HG02759 (cell line): ENCODE measurements around the gene BCL11A.

Experiments used
- ATAC-seq: cut with Tn5 transposase; IDR thresholded peaks from one replicate; pipeline ENCODE4 v1.9.1; 2021; ENCODE audit warnings: mild to moderate bottlenecking, moderate library complexity; ENCODE audit not compliant: unreplicated experiment

The BCL11A gene

DNA sequence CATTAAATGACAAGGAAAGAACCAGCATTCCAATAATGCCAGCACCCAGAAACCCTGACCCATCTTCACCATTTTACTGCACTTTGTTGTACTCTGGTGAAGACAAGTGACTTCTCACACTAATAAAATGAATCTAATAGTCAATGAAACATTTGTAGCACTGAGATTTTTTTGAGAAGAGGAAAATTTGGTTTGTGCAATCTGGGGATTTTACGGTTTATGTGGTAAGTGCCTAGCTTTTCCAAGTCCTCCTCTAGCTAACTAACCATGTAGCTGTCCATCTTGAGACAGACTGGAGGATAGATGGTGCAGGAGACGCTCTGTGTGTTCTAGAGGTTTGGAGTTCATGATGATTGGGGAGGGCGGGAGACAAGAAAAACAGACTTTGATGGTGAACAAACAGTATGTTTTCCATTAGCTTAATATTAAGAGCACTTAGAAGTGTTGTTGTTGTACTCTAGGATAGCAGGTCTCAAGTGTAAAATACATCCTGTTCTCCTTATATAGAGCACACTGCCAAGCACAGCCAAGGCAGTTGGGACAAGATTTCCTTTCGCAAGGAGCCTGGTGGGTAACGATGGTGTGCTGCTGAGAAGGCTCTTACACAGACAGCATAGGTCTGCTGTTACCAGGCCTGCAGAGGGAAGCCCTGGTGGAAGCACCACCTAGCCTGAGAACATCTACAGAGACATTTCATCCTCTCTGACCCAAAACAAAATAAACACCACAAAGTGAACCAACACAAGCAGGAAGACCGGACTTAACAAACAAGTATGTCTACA, 83.7 kb downstream of the BCL11A start:
- no peak for ATAC-seq

DNA sequence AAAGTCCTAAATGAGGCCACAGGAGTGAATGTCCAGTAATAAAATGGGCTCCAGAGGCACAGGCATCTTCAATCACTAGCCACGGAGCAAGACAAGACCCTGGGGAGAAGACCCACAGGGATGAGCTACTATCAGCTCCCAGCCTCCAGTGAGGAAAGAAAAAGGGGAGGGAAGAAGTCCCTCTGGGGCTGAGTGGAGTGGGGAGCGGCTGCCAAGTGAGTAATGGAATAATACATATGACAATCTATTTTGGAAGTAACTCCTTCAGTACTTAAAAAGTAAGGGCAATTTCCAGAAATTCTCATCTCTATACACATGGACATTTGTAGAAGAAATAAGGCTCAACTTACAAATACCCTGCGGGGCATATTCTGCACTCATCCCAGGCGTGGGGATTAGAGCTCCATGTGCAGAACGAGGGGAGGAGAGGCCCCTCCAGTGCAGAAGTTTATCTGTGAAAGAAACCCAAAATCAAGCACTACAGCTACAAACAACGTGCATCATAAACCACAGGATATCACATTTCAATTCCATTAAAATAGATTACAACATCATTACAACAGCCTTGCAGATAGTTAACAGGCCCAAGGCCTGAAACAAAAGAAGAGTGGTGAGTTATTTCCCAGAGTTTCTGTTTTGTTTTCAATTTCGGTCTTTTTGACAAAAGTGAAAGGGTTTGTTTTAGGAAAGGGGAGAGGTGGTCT, 84.9 kb downstream of the BCL11A start:
- no peak for ATAC-seq

DNA sequence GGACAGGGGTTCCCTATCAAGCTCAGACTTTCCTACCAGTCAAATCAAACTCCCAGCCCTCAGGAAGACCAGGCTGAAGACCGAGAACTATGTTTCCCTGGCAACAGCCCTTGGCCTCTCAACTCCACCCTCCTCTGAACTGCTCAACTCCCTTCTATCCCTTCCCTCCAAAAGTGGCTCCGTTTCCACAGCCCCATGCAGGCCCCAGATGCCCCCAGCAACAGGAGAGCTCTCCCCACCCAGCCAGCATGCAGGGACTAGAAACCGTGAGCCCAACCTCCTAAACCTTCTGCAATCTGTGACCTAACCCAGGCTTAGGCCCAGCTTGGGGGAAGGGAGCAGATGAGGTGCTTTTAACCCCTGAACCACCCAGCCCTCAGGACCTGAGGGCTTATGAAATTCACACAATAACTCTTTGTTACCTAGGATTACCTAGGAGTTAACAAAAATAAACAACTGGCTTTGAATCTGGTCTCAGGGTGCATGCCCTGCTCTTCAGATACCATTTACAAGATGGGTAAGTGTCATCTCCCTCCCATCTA, 87.2 kb downstream of the BCL11A start:
- no peak for ATAC-seq

DNA sequence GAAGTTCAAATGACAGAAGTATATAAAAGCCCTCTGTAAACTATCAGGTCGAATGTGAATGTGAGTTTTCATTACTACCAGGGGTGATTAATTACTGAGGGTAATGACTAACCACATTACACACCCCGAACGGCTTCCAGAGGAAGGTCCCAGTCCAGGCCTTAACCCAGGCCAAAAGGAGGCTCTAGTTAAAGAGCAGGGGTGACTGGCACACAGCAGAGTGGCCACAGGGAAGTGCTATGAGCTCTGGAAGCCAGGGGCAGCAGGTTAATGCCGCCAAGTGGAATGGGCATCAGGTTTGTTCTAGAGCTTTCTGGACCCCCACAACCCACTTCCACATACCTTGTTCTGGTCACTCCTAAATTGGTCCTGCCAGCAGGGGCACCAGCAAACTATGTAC, 87.7 kb downstream of the BCL11A start:
- no peak for ATAC-seq

DNA sequence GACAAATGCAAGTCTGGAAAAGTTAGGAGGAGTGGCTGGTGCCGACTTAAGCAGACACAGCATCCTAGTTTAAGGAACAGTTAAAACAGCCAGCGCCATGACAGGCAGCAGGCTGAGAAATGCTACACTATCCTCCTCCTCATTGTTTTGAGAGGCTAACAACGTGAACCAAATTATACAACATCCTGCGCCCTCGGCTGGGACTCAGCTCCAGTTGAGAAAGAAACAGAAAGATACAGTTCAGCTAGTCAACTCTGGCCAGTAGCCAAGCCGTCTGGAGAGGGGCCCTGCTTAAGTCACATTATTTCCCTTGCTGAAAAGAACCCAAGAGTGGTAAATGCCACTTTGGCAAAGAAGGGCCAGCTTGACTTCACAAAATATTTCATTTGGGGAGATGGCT, 90.2 kb downstream of the BCL11A start:
- no peak for ATAC-seq

DNA sequence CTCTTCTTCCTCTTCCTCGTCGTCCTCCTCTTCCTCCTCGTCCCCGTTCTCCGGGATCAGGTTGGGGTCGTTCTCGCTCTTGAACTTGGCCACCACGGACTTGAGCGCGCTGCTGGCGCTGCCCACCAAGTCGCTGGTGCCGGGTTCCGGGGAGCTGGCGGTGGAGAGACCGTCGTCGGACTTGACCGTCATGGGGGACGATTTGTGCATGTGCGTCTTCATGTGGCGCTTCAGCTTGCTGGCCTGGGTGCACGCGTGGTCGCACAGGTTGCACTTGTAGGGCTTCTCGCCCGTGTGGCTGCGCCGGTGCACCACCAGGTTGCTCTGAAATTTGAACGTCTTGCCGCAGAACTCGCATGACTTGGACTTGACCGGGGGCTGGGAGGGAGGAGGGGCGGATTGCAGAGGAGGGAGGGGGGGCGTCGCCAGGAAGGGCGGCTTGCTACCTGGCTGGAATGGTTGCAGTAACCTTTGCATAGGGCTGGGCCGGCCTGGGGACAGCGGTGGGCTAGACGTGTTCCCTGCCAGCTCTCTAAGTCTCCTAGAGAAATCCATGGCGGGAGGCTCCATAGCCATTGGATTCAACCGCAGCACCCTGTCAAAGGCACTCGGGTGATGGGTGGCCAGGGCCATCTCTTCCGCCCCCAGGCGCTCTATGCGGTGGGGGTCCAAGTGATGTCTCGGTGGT, 91.9 kb downstream of the BCL11A start:
- ATAC-seq: no peak

DNA sequence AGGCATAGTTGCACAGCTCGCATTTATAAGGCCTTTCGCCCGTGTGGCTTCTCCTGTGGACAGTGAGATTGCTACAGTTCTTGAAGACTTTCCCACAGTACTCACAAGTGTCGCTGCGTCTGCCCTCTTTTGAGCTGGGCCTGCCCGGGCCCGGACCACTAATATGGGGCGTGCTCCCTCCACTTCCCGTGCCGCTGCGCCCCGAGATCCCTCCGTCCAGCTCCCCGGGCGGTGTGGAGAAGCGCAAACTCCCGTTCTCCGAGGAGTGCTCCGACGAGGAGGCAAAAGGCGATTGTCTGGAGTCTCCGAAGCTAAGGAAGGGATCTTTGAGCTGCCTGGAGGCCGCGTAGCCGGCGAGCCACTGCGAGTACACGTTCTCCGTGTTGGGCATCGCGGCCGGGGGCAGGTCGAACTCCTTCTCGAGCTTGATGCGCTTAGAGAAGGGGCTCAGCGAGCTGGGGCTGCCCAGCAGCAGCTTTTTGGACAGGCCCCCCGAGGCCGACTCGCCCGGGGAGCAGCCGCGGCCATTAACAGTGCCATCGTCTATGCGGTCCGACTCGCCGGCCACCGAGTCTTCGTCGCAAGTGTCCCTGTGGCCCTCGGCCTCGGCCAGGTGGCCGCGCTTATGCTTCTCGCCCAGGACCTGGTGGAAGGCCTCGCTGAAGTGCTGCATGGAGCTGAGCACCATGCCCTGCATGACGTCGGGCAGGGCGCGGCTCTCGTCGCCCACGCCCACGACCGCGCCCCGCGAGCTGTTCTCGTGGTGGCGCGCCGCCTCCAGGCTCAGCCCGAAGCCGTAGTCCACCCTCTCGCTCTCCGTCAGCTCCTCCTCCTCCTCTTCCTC, 92.7 kb downstream of the BCL11A start:
- ATAC-seq: no peak

DNA sequence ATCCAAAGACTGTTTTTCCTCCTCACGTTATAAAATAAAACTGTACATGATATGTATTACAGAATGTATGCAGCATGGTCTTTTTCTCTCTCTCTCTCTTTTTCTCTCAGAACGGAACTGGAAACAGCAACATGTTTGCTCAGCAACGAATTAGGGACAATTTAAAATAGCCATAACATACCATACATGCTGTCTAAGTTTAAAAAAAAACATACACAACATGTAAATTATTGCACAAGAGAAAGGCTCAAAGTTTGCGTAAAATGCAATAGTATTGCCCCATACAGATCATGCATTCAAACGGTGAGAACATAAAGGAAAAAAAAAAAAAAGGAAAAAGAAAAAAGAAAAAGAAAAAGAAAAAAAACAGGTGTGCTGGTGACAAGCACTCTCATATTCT, 93.6 kb downstream of the BCL11A start:
- no peak for ATAC-seq

DNA sequence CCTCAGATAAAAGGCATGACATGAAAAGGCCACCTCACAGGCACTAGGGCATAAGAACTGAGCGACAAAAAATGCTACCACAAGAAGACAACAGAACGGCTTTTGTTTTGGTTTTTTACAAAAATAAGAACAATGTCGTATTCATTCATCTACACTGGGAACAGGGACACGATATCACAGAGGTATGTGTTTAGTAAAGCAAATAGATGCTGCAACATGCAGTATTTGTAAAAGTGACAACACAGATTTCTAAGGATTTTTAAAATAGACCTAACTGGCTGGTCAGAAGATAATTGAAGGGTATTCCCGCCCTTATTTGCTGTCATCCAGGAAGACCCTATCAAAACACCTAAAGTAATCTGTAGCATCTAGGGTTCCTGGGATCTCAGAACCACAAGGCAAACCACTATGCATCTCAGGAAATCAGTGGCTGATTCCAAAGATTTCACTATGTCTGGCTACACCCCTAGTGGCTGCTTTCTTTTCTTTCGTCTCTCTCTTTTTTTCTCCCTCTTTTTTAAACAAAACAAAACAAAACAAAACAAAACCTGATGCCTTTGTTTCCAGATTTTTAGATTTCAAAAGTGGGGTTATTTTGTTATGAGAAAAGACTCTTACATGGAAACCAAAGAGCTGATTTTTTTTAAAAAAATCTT, 97.2 kb downstream of the BCL11A start:
- ATAC-seq: no peak

DNA sequence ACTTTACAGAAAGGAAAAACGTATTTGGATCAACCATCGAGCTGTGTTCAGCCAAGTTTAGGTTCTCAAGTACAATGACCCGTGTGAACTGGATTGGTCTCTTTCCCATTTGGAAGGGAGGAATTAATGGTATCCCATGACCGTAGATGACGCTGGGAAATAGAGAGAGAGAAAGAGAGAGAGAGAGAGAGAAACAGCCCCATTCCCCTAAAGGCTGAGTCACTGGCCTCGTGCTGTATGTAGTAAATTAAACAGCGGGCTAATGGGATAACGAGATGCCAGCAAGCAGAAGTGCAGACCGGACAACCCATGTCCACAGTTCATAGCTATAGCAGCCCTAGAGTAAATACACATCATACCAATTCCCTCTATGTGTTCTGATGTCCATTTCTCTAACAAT, 99.6 kb downstream of the BCL11A start:
- ATAC-seq: no peak

DNA sequence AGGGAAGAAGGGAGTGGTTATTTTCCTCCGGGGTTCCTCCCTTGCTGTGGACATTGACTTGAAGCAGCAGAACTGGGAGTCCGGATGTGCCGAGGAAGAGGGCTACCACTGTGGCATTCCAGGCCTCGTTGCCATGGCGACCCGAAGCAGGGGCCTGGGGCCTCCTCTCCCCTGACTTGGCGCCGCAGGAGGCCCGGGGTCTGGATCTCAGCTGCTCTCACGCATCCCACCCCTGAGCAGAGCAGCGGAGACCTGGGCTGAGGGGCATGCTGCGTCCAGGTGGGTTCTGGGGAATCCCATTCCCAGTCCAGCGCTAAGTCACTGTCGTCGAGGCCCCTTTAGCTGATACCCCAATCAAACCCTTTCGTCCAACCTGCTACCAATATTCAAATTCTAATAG, 100.2 kb downstream of the BCL11A start:
- no peak for ATAC-seq

DNA sequence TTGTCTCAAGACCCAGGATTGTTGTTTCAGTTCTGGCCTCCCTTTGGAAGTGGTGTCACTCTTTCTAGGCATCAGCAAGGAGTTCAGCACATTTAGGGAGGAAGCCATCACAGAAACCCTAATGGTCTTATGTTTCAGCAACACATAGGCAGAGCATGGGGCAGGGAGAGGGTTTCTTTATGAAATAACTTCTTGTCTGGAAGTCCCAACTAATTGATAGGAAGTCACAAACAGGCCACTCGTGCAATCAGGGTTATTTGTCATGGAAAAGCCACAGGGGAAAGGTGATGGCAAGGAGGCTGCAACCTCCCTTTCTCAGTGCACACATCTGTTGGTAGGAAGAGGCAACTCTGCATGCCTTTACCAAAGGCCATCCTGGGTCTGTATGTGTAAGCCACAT, 103.0 kb downstream of the BCL11A start:
- no peak for ATAC-seq

DNA sequence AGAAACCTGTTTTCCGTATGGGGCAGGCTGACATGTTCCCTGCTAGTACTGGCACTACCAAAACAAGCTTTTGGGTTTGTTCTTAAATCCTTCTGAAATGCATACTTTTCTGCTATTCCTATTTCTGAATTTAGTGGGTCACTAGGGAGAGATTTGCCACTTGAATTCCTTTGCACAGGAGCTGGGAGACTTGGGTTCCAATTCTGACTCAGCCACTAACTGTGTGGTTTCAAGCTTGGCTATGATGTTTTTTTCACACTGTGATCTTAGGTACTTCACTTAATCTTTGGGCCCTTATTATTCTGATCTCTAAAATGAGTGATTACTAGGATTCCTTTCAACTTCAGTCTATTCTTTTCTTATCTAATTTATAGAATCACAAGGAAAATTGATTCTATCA, 105.5 kb downstream of the BCL11A start:
- ATAC-seq: no peak

DNA sequence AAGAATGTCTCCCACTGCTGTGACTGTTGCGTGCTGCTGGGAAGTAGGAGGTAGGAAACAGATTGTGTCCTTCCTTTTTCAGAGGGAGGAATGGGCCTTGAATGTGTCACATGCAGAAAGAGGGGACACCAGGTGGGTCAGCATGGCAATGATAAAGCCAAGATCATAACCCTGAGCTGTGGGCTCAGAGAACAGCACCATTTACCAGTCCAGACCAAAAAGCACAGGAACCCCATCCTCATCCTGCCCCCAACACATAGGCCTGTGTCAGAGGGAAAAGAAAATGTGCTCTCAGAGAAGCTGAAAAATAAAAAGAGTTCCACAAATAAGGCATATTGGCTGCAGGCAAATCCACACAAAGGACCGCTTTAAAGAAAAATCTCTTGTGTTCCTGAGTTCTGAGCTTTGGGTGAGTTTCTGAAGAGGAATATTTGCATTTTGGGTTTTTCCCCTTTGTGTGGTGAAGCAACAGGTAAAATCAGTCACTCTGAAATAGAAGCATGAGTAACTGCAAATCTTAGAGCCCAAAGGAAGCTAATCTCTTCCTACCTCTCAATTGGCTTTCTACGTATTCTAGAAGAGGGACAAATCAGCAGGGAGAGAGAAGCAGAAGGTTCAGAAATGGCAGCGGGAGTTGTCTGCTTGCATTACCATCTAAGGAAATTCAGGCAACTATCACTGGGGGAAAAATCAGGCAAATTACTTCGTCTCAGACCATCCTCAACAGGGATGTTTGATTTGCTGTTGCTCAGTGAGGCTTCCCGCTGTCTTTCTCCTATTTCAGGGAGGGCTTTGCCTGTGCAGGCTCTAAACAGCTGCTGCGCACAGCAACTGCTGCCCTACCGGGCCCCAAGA, 106.8 kb downstream of the BCL11A start:
- peak; percentile 89 for ATAC-seq

DNA sequence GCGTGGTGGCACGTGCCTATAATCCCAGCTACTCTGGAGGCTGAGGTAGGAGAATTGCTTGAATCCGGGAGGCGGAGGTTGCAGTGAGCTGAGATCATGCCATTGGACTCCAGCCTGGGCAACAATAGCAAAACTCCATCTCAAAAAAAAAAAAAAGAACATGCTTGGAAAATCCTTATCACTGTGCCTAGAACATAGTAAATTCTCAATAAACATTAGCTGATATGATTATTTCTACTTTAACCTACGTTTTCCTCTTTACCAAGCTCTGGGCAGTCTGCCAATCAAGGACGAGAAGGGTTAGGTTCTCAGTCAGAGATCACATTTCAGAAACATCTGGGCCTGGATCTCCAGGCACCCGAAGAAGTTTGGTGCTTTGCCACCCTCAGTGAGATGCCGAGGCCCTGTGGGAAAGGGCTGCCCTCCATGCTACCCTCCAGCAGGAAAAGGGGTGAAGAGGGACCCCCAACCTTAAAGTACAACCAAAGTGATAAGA, 107.7 kb downstream of the BCL11A start:
- ATAC-seq: no peak

DNA sequence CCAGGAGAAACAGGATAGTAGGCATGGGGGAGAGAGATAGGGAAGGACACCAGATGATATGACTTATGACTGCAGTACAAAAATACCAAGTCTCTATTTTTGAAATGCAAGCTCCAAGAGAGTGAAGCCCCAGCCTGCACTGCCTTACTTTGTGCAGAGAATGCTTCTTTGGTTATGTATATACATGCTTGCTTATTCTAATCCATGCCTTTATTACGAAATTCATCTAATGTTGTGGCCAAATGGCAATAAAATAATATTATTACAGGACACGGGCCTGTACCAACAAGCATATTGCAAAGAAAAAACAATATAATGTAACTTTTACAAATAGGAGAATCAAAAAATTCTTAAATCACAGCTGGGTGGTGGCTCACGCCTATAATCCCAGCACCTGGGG, 110.8 kb downstream of the BCL11A start:
- ATAC-seq: no peak

DNA sequence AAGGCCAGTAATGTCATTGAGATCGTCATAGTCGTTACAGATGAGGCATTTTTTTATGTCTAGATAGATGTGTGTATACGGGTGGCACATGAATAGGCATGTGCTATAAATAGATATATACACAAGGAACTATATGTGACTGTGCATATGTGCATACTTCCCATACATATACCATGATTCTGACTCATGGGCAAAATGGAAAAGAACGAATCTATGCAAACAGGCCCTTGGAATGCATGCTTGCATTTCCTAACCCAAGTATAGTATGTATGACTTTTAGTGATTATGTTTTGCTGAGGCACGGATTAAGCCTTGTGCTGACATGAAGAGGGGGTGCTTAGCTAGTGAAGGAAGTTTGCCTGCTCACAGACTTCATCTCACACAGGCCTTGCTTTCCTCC, 111.7 kb downstream of the BCL11A start:
- ATAC-seq: no peak

DNA sequence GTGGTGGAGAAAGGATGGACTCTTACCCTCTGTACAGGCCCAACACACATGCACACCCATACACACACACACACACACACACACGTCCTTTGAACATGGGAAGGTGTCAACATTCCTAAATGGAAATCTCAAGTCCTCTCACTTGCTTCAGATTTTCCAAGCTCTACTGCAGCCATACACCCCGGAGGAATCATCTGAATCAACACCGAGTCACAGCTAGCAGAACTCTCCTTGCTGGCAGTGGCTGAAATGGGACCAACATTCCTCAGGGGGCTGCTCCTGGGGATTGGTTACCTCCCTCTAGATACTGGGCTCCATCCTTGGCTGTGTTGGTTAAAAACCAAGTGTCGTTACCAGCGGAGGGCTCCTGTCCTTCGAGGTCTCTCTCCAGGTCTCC, 112.7 kb downstream of the BCL11A start:
- no peak for ATAC-seq

DNA sequence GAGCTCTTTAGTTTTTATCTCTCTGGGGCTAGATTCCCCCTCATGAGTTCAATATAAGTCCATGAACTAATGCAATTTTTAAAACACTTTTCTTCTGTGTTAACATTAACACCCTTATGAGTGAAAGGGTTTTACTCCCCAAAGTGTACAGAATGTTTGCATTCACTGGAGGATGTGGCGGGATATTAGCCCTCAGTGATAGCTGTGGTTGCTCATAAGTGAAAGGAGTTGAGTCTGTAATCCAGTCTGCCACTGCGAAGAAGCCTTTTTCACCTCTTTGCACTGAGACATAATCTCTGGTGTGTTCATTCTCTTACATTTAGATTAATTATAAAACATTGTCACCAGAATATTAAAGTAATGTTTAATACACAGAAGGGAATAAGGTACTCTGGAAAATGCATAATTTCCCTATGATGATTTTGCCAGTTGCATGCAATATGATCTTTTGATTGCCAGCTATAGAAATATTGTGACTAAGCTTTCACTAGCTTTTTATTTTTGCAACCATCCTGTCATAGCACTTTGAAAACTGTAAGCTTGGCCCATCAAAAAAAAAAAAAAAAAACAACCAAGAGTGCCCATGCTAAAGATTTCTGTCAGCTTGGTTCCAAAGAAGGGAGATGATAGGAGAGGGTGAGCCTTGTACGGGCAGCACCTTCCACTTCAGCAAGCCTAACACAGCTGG, 113.2 kb downstream of the BCL11A start:
- peak; percentile 17 for ATAC-seq
